ENCODE data around the gene RIMBP2. TPM values are rescaled to one million over a fixed set of nuclear protein-coding genes. Genes with fewer than 3 reads are reported as not detected.
A peak's percentile ranks its signal among the peaks of the same experiment; 100 is the strongest.

The RIMBP2 gene
- total and polyA plus RNA-seq, 9 of the 15 experiments (the other 6 are each of a cell fraction or from before 2014, with no cell fraction given), result not detected

DNA sequence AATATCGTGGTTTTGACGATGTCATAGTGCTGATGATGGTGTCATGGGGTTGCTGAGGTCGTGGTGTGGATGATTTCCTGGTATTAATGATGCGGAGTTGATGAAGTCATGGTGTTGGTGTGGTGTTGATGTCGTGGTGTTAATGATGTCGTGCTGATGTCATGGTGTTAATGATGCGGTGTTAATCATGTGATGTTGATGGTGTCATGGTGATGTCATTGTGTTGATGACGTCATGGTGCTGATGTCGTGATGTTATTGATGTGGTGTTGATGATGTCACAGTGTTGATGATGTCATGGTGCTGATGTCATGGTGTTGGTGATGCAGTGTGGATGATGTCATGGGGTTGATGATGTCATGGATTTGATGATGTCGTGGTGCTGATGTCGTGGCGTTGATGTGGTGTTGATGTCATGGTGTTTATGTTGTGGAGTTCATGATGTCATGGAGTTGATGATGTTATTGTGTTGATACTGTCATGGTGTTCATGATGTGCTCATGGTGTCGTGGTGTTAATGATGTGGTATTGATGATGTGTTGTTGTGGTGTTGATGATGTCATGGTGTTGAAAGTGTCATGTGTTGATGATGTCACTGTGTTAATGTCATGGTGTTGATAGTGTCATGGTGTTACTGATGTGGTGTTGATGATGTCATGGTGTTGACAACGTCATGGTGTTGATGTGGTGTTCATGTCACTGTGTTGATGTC, 48.5 kb upstream of the RIMBP2 start (continued):
- TF ChIP-seq, protein P1, sequence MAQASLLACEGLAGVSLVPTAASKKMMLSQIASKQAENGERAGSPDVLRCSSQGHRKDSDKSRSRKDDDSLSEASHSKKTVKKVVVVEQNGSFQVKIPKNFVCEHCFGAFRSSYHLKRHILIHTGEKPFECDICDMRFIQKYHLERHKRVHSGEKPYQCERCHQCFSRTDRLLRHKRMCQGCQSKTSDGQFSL (CRISPR knock-in tag; IDR thresholded peaks at IDR 0.05), result peak; percentile 76; the same call in 1 of the 2 replicates
- TF ChIP-seq, protein P1 (tag; IDR thresholded peaks at IDR 0.05), result no peak
- no peak for TF ChIP-seq ERF (CRISPR knock-in tag; IDR thresholded peaks at IDR 0.05)
- TF ChIP-seq, protein P2, sequence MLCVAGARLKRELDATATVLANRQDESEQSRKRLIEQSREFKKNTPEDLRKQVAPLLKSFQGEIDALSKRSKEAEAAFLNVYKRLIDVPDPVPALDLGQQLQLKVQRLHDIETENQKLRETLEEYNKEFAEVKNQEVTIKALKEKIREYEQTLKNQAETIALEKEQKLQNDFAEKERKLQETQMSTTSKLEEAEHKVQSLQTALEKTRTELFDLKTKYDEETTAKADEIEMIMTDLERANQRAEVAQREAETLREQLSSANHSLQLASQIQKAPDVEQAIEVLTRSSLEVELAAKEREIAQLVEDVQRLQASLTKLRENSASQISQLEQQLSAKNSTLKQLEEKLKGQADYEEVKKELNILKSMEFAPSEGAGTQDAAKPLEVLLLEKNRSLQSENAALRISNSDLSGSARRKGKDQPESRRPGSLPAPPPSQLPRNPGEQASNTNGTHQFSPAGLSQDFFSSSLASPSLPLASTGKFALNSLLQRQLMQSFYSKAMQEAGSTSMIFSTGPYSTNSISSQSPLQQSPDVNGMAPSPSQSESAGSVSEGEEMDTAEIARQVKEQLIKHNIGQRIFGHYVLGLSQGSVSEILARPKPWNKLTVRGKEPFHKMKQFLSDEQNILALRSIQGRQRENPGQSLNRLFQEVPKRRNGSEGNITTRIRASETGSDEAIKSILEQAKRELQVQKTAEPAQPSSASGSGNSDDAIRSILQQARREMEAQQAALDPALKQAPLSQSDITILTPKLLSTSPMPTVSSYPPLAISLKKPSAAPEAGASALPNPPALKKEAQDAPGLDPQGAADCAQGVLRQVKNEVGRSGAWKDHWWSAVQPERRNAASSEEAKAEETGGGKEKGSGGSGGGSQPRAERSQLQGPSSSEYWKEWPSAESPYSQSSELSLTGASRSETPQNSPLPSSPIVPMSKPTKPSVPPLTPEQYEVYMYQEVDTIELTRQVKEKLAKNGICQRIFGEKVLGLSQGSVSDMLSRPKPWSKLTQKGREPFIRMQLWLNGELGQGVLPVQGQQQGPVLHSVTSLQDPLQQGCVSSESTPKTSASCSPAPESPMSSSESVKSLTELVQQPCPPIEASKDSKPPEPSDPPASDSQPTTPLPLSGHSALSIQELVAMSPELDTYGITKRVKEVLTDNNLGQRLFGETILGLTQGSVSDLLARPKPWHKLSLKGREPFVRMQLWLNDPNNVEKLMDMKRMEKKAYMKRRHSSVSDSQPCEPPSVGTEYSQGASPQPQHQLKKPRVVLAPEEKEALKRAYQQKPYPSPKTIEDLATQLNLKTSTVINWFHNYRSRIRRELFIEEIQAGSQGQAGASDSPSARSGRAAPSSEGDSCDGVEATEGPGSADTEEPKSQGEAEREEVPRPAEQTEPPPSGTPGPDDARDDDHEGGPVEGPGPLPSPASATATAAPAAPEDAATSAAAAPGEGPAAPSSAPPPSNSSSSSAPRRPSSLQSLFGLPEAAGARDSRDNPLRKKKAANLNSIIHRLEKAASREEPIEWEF (CRISPR knock-in tag; IDR thresholded peaks at IDR 0.05), result no peak
- no peak for TF ChIP-seq PML (IDR thresholded peaks at IDR 0.05; ENCODE audit: low read length)
- no peak for TF ChIP-seq STAT5A (IDR thresholded peaks at IDR 0.05; ENCODE audit: borderline replicate concordance, low read length)
- TF ChIP-seq, protein P3, sequence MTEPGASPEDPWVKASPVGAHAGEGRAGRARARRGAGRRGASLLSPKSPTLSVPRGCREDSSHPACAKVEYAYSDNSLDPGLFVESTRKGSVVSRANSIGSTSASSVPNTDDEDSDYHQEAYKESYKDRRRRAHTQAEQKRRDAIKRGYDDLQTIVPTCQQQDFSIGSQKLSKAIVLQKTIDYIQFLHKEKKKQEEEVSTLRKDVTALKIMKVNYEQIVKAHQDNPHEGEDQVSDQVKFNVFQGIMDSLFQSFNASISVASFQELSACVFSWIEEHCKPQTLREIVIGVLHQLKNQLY (CRISPR knock-in tag; conservative IDR thresholded peaks at IDR 0.05), result no peak
- TF ChIP-seq NR2F6 (CRISPR knock-in tag; IDR thresholded peaks at IDR 0.05), result no peak
- TF ChIP-seq HMG20B (CRISPR knock-in tag; IDR thresholded peaks at IDR 0.05), result no peak
- no peak for TF ChIP-seq HNRNPUL1 (IDR thresholded peaks at IDR 0.05; ENCODE audit: low read length)
- no peak for TF ChIP-seq MCM3 (IDR thresholded peaks at IDR 0.05)
- TF ChIP-seq, protein P4, sequence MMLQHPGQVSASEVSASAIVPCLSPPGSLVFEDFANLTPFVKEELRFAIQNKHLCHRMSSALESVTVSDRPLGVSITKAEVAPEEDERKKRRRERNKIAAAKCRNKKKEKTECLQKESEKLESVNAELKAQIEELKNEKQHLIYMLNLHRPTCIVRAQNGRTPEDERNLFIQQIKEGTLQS (IDR thresholded peaks at IDR 0.05), result peak; percentile 100
- TF ChIP-seq, protein P4 (CRISPR knock-in tag; conservative IDR thresholded peaks at IDR 0.05), result peak; percentile 95; the same call in 1 of the 2 replicates
- TF ChIP-seq MEF2A (IDR thresholded peaks at IDR 0.05; ENCODE audit: control insufficient read depth, low read depth, low read length), result no peak
- no peak for TF ChIP-seq SP2 (IDR thresholded peaks at IDR 0.05; ENCODE audit: extremely low read depth, low read depth, low read length, poor library complexity, severe bottlenecking)
- no peak for TF ChIP-seq ZSCAN32 (CRISPR knock-in tag; IDR thresholded peaks at IDR 0.05)
- TF ChIP-seq CHD4 (IDR thresholded peaks at IDR 0.05; ENCODE audit: insufficient read depth, insufficient replicate concordance, low read depth, low read length, poor library complexity, severe bottlenecking), result peak; percentile 13
- peak; percentile 80 for TF ChIP-seq CEBPG (CRISPR knock-in tag; IDR thresholded peaks at IDR 0.05)
- TF ChIP-seq CEBPG (tag; conservative IDR thresholded peaks at IDR 0.05 in 1 of 2, IDR thresholded peaks at IDR 0.05 in 1 of 2), result peak in 1 of 2 experiments; percentile 65; a peak in 1 of 4 replicates

All from K562 (cell line).